Astrocyte of the spinal cord (primary cell): ENCODE measurements around the gene C10orf53.

Source experiments
- DNase-seq: peaks from one replicate; pipeline ENCODE4 v3.0.0; 2011; ENCODE audit warnings: low read depth, low spot score
- H3K4me3 ChIP-seq: 2 replicates; pipeline ENCODE4 v1.5.1; 2011; ENCODE audit warnings: low read depth, mild to moderate bottlenecking, low read length, moderate library complexity
- in situ Hi-C: cut with HindIII; loops from 2 replicates; pipeline ENCODE4 v1.10.0; 2017; ENCODE audit warnings: low sequenced_read_pairs
- TF ChIP-seq, protein P1 (sequence below): IDR thresholded peaks from 2 replicates; pipeline ENCODE4 v1.5.1; 2012; ENCODE audit warnings: low read depth, mild to moderate bottlenecking, low read length, inconsistent platforms

The C10orf53 gene

DNA sequence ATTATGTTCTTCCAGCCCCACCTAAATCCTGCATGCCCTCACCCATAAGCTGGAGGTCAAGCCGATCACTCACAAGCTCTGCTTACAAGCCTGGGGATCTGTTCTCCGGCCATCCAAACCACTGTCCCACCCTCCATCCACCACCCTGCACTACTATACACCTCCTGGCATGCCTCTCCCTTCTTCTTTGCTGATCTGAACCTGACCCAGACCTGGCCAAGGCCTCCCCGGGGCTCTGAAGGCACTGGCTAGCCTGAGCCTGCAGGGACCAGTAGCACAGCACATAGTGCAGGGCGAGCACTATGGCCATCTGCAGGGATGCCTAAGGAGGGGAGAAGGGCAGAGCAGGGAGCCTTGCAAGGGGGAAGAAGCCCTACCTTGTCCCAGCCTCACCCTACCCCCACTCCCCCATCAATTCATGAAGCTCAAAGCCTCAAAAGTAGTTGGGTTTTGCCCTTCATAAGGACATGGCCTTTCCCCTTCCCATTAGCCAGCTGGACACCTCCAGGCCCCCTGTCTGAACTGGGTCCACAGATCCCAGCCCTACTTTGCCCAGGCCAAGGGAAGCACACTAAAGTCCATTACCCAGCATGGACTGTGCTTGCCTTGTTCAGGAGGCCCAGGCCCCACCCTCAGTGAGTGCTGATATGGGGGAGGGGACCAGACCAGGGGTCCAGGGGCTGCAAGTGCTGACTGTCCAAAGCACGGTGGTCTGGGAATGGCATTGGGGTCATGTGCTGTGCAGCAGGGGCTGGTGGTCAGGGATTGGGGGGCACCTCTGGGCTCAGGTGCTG lies 36.0 kb upstream of the C10orf53 start:
- H3K4me3 ChIP-seq = no peak overlapping the region
- TF ChIP-seq, protein P1, sequence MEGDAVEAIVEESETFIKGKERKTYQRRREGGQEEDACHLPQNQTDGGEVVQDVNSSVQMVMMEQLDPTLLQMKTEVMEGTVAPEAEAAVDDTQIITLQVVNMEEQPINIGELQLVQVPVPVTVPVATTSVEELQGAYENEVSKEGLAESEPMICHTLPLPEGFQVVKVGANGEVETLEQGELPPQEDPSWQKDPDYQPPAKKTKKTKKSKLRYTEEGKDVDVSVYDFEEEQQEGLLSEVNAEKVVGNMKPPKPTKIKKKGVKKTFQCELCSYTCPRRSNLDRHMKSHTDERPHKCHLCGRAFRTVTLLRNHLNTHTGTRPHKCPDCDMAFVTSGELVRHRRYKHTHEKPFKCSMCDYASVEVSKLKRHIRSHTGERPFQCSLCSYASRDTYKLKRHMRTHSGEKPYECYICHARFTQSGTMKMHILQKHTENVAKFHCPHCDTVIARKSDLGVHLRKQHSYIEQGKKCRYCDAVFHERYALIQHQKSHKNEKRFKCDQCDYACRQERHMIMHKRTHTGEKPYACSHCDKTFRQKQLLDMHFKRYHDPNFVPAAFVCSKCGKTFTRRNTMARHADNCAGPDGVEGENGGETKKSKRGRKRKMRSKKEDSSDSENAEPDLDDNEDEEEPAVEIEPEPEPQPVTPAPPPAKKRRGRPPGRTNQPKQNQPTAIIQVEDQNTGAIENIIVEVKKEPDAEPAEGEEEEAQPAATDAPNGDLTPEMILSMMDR = no peak
- no peak for DNase-seq
- in situ Hi-C loops = no loop called here

DNA sequence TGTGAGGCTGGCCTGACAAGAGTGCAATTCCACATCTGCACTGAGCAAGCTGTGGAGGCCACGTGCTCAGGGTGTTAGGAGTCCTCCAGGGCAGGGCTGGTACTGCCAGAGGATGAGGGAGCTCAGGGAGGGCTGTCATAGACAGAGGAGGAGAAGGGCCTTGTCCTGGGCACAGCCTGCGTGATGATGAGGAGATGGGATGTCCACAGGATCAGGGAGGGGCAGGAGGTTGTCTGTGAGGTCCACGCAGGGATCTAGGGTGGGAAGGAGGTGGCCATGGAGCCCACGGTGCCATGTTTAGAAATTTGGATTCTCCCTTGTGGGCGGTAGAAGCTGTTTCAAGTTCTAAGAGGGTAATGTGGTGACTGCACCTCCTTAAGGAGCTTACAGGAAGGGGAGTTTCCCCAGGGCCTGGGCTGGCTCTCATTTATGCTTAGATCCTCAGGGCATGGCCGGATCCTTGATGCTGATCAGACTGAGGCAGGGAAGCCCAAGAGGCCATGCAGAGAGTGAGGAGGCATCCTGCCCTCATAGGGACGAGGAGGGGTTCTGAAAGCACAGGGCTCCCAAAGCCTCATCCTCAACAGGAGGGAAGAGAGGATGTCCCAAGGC lies 35.3 kb upstream of the C10orf53 start:
- TF ChIP-seq, protein P1 = no peak
- in situ Hi-C loops = no loop called here
- no peak overlapping the region for H3K4me3 ChIP-seq
- DNase-seq = no peak

DNA sequence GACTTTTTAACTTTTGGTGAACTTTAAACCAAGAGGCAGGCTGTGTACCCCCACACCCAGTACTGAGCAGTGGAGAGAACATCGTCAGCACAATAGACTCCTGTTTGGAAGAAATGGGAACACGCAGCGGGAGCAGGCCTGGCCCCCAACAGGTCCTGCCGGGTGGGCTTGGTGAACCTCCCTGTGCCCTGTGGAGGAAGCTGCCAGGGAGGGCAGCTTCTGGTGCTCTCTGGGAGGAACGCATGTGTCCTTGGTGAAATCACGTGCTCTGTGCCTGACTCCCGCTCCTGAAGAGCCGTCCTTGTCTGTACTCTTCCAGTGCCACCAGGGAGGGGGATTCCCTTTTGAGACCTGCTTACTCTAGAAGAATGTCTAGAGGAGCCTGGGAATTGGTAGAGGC lies 34.0 kb upstream of the C10orf53 start:
- no peak overlapping the region for H3K4me3 ChIP-seq
- TF ChIP-seq, protein P1 = no peak
- in situ Hi-C loops = no loop called here
- no peak for DNase-seq

DNA sequence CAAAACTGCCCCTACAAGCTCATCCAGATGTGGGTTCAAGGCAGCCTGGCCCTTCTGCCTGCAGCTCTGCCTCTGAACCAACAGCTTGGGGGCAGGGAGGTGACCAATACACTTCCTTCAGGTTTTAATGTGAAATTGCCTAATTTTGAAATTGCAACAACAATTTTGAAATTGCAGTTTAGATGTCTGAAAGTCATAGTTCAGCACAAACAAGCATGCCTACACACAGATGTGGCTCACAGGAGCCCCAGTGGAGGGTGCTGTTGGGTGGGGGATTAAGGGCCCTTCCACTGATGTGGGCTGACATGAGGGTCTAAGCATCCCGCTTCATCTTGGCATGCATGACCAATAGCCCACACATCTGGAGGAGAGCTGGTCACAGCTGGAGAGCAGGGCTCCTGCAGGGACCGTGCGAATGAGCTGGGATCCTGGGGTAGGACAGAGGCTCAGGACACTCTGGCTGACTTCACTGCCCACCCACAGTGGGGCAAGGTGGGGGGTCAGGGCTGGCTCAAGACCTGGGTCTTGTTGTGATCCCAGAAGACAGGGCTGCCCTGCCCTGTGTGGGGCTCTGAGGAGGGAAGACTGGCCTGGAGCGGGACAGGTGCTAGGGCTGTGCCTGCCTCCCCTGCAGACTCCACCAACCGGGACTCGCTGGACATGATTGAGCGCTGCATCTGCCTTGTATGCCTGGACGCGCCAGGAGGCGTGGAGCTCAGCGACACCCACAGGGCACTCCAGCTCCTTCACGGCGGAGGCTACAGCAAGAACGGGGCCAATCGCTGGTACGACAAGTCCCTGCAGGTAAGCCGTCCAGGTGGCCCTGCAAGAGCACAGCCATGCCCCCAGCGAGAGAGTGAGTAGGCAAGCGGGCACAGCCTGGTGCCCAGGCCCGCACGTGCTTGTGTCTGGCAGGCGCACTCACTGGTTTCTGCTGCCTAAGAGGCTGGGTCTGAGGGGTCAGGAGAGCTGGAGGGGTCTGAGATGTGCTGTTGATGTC lies 33.3 kb upstream of the C10orf53 start:
- H3K4me3 ChIP-seq = no peak overlapping the region
- in situ Hi-C loops = no loop called here
- no peak for DNase-seq
- TF ChIP-seq, protein P1 = no peak

DNA sequence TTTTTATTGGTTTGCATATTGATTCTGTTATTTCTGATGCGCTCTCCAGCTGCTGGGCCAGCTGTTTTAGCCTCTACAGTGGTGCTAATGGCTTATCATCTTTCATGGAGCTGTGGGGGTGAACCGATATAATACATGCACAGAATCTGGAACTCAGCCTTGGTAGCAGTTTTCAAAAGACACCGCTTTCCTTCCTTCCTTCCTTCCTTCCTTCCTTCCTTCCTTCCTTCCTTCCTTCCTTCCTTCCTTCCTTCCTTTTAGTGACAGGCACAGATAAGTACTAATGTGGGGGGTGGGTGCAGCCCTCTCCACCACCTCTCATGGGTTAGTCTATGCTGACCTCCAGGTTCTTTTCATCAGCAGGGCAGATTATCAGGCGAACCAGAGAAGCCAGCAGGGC lies 31.9 kb upstream of the C10orf53 start:
- in situ Hi-C loops = no loop called here

More for the DNA sequence above, 31.9 kb upstream of the C10orf53 start:
- DNase-seq = no peak
- H3K4me3 ChIP-seq = no peak overlapping the region
- TF ChIP-seq, protein P1 = no peak
